ENCODE results near the gene RNF166.

The RNF166 gene

DNA sequence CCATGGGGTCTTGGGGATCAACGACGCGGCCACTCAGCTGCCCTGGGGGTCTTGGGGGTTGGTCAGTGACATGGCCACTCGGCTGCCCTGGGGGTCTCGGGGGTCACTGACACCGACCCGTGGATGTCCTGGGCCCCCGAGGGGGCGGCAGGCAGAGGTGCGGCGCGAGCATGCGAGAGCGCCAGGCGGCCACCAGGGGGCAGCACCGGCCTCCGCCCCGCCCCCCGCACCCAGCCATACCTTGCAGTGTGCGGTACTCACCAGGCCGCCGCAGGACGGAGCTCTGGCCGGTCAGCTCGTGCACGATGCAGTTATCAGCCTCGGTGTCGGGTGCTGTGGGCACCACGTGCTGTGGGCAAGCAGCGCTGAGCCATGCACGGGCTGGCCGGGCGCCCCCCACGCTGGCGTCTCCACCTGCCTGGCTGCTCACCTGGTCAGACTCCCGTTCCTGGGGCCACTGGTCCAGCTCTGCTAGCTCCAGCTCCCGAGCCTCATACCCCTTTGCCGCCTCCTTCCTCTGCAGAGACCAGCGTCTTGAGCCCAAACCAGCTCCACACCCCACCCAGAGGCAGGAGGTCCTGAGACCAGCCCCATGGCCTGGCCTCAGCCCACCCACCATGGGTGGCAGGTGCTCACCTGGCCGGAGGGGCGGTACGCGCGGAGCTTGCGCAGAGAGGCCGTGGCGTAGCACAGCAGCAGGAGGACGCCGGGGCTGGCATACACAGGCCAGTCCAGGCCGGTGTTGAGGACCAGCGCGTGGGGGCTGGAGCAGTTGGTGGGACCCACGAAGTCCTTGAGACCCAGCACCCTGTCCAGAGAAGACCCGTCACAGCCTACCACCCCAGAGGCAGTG, 31.3 kb upstream of the RNF166 start:
- ChIA-PET CTCF (interaction anchor here (0.5 to 1.3 kb wide), 23 partner anchors 9 to 430 kb away, joined by 3 to 10 read pairs (median 4); no protein-coding TSS in a partner anchor), POLR2A (interaction anchor here (1.0 to 1.8 kb wide), 6 partner anchors 31 to 480 kb away, joined by 4 to 8 read pairs (median 6); partner anchors contain the start of genes CTU2, RNF166 and ZNF778)
- TF ChIP-seq L3MBTL2 (conservative IDR thresholded peaks at IDR 0.05) (peak; percentile 53; the same call in 1 of the 2 replicates), FOXM1 (IDR thresholded peaks at IDR 0.05; ENCODE audit: borderline replicate concordance) (peak; percentile 69; the same call in 1 of the 2 replicates), NFRKB (IDR thresholded peaks at IDR 0.05) (no peak)
- DNase-seq (ENCODE audit: extremely low spot score) = peak; percentile 87

DNA sequence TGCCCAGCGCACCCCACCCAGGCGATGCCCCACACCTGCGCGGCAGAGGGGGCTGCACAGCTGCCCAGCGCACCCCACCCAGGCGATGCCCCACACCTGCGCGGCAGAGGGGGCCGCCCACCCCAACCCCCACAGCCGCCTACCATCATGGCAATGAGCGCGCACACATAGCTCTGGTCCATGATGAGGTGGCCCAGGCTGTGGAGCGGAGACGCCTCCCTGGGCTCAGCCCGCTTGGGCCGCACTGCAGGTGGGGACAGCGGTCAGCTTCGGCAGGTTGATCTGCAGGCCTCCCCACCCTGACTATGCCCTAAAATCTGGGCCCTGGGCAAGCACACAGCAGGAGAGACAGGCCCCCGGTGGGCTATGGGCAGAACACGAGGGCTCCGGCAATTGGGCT, 30.3 kb upstream of the RNF166 start:
- no peak for DNase-seq (ENCODE audit: extremely low spot score)
- ChIA-PET POLR2A (interaction anchor here (1.3 to 1.8 kb wide), 3 partner anchors 47 to 73 kb away, joined by 6 to 8 read pairs (median 7); no protein-coding TSS in a partner anchor), CTCF (interaction anchor here (1.3 kb wide), 1 partner anchor 46 kb away, joined by 9 read pairs; no protein-coding TSS in a partner anchor)
- no peak for TF ChIP-seq FOXA1 (IDR thresholded peaks at IDR 0.05)

DNA sequence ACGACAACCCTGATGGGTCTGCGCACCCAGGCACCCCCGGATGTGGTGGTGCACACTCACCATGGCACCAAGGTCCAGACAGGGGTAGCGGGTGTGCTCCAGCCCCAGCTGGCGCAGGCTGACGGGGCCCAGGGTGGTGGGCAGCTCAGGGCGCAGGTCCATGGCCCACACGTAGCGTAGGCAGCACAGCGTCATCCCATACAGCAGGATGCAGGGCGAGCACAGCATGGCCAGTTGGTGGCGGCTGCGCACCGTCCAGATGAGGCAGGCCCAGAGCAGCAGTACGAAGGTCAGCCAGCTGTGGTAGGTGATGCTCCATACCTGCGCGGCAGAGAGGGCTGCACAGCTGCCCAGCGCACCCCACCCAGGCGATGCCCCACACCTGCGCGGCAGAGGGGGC, 29.9 kb upstream of the RNF166 start:
- TF ChIP-seq L3MBTL2 (conservative IDR thresholded peaks at IDR 0.05) = no peak
- TF ChIP-seq NFRKB (IDR thresholded peaks at IDR 0.05) = no peak
- TF ChIP-seq CTBP1 (IDR thresholded peaks at IDR 0.05; ENCODE audit: borderline replicate concordance) = no peak
- TF ChIP-seq TARDBP (IDR thresholded peaks at IDR 0.05) = no peak
- TF ChIP-seq SP1 (IDR thresholded peaks at IDR 0.05) = no peak
- TF ChIP-seq, protein P1, sequence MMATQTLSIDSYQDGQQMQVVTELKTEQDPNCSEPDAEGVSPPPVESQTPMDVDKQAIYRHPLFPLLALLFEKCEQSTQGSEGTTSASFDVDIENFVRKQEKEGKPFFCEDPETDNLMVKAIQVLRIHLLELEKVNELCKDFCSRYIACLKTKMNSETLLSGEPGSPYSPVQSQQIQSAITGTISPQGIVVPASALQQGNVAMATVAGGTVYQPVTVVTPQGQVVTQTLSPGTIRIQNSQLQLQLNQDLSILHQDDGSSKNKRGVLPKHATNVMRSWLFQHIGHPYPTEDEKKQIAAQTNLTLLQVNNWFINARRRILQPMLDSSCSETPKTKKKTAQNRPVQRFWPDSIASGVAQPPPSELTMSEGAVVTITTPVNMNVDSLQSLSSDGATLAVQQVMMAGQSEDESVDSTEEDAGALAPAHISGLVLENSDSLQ (IDR thresholded peaks at IDR 0.05) = no peak
- TF ChIP-seq LEF1 (IDR thresholded peaks at IDR 0.05; ENCODE audit: borderline replicate concordance) = no peak
- no peak for TF ChIP-seq FOXK2 (IDR thresholded peaks at IDR 0.05)
- no peak for TF ChIP-seq FOXM1 (IDR thresholded peaks at IDR 0.05; ENCODE audit: borderline replicate concordance)
- POLR2A ChIA-PET = no interaction called here
- DNase-seq (ENCODE audit: extremely low spot score) = no peak
- CTCF ChIA-PET = no interaction called here

DNA sequence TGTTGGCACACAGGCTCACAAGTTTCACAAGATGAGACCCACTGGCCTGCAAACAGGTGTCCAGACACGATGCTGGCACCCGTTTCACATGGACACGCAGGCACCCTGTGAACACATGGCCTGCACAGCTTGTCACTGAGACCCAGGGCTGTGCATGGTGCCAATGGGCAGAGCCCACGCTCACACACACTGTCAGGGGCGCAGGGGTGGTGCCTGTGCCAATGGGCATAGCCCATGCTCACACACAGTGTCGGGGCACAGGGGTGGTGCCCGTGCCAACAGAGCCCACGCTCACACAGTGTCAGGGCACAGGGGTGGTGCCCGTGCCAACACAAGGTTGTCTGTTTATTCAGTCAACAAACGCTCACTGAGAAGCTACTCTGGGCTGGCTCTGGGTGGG, 29.4 kb upstream of the RNF166 start:
- TF ChIP-seq L3MBTL2 (conservative IDR thresholded peaks at IDR 0.05) (no peak), SP1 (IDR thresholded peaks at IDR 0.05) (no peak), FOXM1 (IDR thresholded peaks at IDR 0.05; ENCODE audit: borderline replicate concordance) (no peak), HDGF (IDR thresholded peaks at IDR 0.05; ENCODE audit: borderline replicate concordance) (no peak), CTBP1 (IDR thresholded peaks at IDR 0.05; ENCODE audit: borderline replicate concordance) (no peak), LEF1 (IDR thresholded peaks at IDR 0.05; ENCODE audit: borderline replicate concordance) (no peak), ZNF384 (IDR thresholded peaks at IDR 0.05) (no peak), SUZ12 (IDR thresholded peaks at IDR 0.05) (no peak), BHLHE40 (IDR thresholded peaks at IDR 0.05; ENCODE audit: borderline replicate concordance) (no peak), NFRKB (IDR thresholded peaks at IDR 0.05) (no peak), FOXK2 (IDR thresholded peaks at IDR 0.05) (no peak), ELF4 (IDR thresholded peaks at IDR 0.05) (no peak), FOXA1 (IDR thresholded peaks at IDR 0.05) (no peak), TARDBP (IDR thresholded peaks at IDR 0.05) (no peak), ARNT (IDR thresholded peaks at IDR 0.05) (no peak)
- TF ChIP-seq, protein P1 (IDR thresholded peaks at IDR 0.05) = no peak
- CTCF ChIA-PET = interaction anchor here (0.7 kb wide), 1 partner anchor 8 kb away, joined by 3 read pairs; no protein-coding TSS in a partner anchor
- POLR2A ChIA-PET = interaction anchor here (1.0 kb wide), 1 partner anchor 73 kb away, joined by 3 read pairs; no protein-coding TSS in a partner anchor
- no peak for DNase-seq (ENCODE audit: extremely low spot score)

DNA sequence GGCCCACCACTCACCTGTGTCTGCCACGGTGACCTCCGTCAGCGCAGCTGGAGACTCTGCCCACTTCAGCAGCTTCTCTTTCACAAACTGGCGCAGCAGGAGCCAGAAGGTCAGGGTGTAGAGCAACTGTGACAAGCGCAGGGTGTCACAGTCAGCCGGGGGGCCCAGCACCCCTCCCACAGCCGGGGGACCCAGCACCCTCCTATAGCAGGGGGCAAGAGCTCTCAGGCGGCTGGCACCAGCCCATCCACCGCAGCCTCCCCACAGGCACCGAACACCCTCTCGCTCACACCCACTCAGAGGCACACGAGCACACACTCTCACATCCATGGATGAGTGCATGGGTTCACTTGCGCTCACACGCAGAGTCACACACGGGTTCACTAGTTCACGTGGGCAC, 28.9 kb upstream of the RNF166 start:
- ChIA-PET POLR2A (interaction anchor here (1.0 kb wide), 1 partner anchor 74 kb away, joined by 3 read pairs; no protein-coding TSS in a partner anchor), CTCF (interaction anchor here (0.6 to 0.7 kb wide), 2 partner anchors 8 to 481 kb away, joined by 3 read pairs; no protein-coding TSS in a partner anchor)
- no peak for DNase-seq (ENCODE audit: extremely low spot score)
- TF ChIP-seq BHLHE40 (IDR thresholded peaks at IDR 0.05; ENCODE audit: borderline replicate concordance) (no peak), CTBP1 (IDR thresholded peaks at IDR 0.05; ENCODE audit: borderline replicate concordance) (no peak)

DNA sequence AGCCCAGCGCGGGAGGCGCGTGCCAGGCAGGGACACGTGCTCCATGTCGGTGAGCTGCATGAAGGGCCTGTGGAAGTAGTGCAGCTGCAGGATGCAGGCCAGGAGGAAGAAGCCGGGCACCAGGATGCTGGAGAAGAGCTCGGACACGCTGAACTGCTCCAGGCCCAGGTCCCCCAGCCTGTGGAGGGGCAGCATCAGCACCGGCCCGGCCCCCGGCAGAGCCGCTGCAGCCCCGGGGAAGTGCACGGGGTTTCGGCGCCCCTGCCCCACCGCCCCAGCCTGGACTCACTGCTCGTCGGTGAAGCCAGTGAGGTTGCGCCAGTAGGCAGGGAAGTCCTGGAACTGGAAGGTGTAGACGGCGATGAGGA, 28.1 kb upstream of the RNF166 start:
- TF ChIP-seq HDGF (IDR thresholded peaks at IDR 0.05; ENCODE audit: borderline replicate concordance) (no peak), BHLHE40 (IDR thresholded peaks at IDR 0.05; ENCODE audit: borderline replicate concordance) (no peak), ZNF384 (IDR thresholded peaks at IDR 0.05) (no peak), FOXM1 (IDR thresholded peaks at IDR 0.05; ENCODE audit: borderline replicate concordance) (no peak), LEF1 (IDR thresholded peaks at IDR 0.05; ENCODE audit: borderline replicate concordance) (no peak)
- CTCF ChIA-PET = interaction anchor here (0.6 kb wide), 1 partner anchor 482 kb away, joined by 3 read pairs; no protein-coding TSS in a partner anchor
- DNase-seq (ENCODE audit: extremely low spot score) = no peak
- POLR2A ChIA-PET = interaction anchor here (1.0 kb wide), 1 partner anchor 75 kb away, joined by 3 read pairs; no protein-coding TSS in a partner anchor

DNA sequence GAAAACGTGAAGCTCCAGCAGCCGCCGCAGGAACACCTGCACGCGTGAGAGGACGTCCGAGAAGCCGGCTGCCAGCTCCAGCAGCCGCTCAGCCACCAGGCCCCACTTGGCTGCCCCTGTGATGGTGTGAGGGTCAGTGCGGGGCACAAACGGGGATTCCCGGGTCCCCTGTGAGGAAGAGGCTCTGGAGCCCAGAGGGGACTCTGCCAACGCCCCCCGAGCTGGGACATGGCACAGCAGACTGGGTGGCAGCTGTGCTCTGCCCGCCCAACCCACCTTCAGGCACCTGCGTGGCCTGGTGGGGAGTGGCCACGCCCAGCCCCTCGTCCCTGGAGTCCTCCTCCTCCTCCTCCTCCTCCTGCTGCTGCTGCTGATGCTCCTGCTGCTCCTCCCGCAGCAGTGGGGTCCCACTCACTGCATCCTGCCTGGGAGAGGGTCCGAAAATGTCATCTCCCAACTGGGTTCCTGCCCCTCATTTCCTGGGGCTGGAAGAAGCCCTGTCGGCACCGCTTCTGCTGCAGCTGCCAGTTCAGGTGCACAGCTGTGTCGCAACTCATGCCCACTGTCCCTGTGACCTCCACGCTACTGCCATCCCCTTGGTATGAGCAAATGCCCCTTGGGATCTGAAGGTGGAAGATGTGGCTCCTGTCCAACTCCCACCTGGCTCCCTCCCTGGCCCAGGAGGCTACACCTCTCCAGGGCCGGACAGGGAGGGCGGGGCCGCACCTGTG, 27.6 kb upstream of the RNF166 start:
- CTCF ChIA-PET = no interaction called here
- POLR2A ChIA-PET = no interaction called here
- no peak for DNase-seq (ENCODE audit: extremely low spot score)
- no peak for TF ChIP-seq BHLHE40 (IDR thresholded peaks at IDR 0.05; ENCODE audit: borderline replicate concordance)
- TF ChIP-seq, protein P1 (IDR thresholded peaks at IDR 0.05) = no peak
- TF ChIP-seq SUZ12 (IDR thresholded peaks at IDR 0.05) = no peak
- TF ChIP-seq LEF1 (IDR thresholded peaks at IDR 0.05; ENCODE audit: borderline replicate concordance) = no peak
- TF ChIP-seq ARNT (IDR thresholded peaks at IDR 0.05) = no peak
- no peak for TF ChIP-seq ELF4 (IDR thresholded peaks at IDR 0.05)
- no peak for TF ChIP-seq FOXA1 (IDR thresholded peaks at IDR 0.05)
- no peak for TF ChIP-seq CTBP1 (IDR thresholded peaks at IDR 0.05; ENCODE audit: borderline replicate concordance)
